Spinal cord (tissue), 10 donors: ENCODE measurements around the gene CST9L. TPM values are rescaled to one million over a fixed set of nuclear protein-coding genes. Genes with fewer than 3 reads are reported as not detected.

Experiments used
- DNase-seq, 6 donors: peaks; one replicate each; pipeline versions ENCODE4 v3.0.0 to v3.0.0-alpha.2; 2013 to 2015; ENCODE audit warnings: low spot score in 6 of 6, low read depth in 4 of 6
- H3K27ac ChIP-seq: one replicate; pipeline ENCODE4 v1.5.1; 2013; ENCODE audit warnings: low read depth, low read length, control low read depth
- H3K27me3 ChIP-seq: one replicate; pipeline ENCODE4 v1.6.1; 2013; ENCODE audit warnings: low read length; ENCODE audit not compliant: control insufficient read depth, insufficient read depth
- H3K36me3 ChIP-seq: one replicate; pipeline ENCODE4 v1.6.1; 2013; ENCODE audit warnings: low read length; ENCODE audit not compliant: control insufficient read depth, insufficient read depth
- H3K4me1 ChIP-seq: one replicate; pipeline ENCODE4 v1.6.1; 2013; ENCODE audit warnings: low read length; ENCODE audit not compliant: control insufficient read depth, insufficient read depth
- H3K4me3 ChIP-seq: one replicate; pipeline ENCODE4 v1.5.1; 2013; ENCODE audit warnings: low read depth, low read length, control low read depth
- H3K9me3 ChIP-seq: one replicate; pipeline ENCODE4 v1.6.1; 2013; ENCODE audit warnings: low read length; ENCODE audit not compliant: control insufficient read depth, insufficient read depth
- WGBS: methylation state at CpG from one replicate; pipeline ENCODE4 v1.1.5; 2013; ENCODE audit warnings: missing lambda C conversion rate; ENCODE audit not compliant: insufficient coverage; 5-methylcytosine and 5-hydroxymethylcytosine counted together
- polyA plus RNA-seq, 2 donors: library from polyadenylated mRNA; unstranded; fragments of 120-200 nt; gene quantifications; one replicate each; pipeline ENCODE4 v1.2.1, GENCODE V29; 2013; ENCODE audit not compliant: insufficient read length in 2 of 2
- total RNA-seq, 2 donors: library from RNA; depleted of rRNA in 1 of 2; stranded (reverse); fragments of 120-200 nt in 1 of 2; fragments of >200 nt in 1 of 2; gene quantifications; one replicate each; pipeline versions ENCODE4 v1.2.3 to v1.2.4, GENCODE V29; 2013 to 2014
- donor health status: healthy.

CST9L gene
- total and polyA plus RNA-seq, 4 donors = not detected

GRCh38 chr20:23517719-23518118, 50.6 kb downstream of the CST9L start:
- no peaks in the 10 kb centered on the region for H3K9me3 ChIP-seq
- peak in 1 of 6 donors; percentile 8 for DNase-seq

GRCh38 chr20:23515250-23515939, 52.9 kb downstream of the CST9L start:
- no peak overlapping the region for H3K27ac ChIP-seq
- no peak for DNase-seq
- no peaks in the 10 kb centered on the region for H3K9me3 ChIP-seq
- no peaks in the 10 kb centered on the region for H3K27me3 ChIP-seq
- WGBS = no CpG with 5 or more reads among the region's 5 CpGs
- H3K4me3 ChIP-seq = no peak overlapping the region
- H3K4me1 ChIP-seq = no peaks in the 10 kb centered on the region
- H3K36me3 ChIP-seq = no peaks in the 10 kb centered on the region

More at GRCh38 chr20:23517719-23518118, 50.6 kb downstream of the CST9L start:
- Histone ChIP-seq H3K36me3 (no peaks in the 10 kb centered on the region), H3K4me1 (no peaks in the 10 kb centered on the region), H3K4me3 (no peak overlapping the region), H3K27ac (no peak overlapping the region), H3K27me3 (no peaks in the 10 kb centered on the region)
- WGBS = 77% methylated on average over 1 of the region's 4 CpGs

- no peaks in the 10 kb centered on the region for H3K36me3 ChIP-seq
- H3K27me3 ChIP-seq = no peaks in the 10 kb centered on the region
- H3K27ac ChIP-seq = no peak overlapping the region
- WGBS = no CpG with 5 or more reads among the region's 1 CpG
- H3K4me3 ChIP-seq = no peak overlapping the region
- no peak for DNase-seq
- H3K4me1 ChIP-seq = no peaks in the 10 kb centered on the region
- H3K9me3 ChIP-seq = no peaks in the 10 kb centered on the region
These were observed 53.4 kb downstream of the CST9L start for GRCh38 chr20:23514848-23515247.

Other genes starting within 250 kb of the CST9L start
- 10 to 100 TPM; 16.0 to 24.1 TPM for gene NXT1, start 217.7 kb downstream of the CST9L start, total RNA-seq
- 10 to 100 TPM; 14.8 to 17.2 TPM for gene NXT1, start 217.7 kb downstream of the CST9L start, polyA plus RNA-seq
- 10 to 100 TPM; 22.6 to 23.7 TPM for gene GZF1, start 206.3 kb downstream of the CST9L start, total RNA-seq
- gene GZF1, start 206.3 kb downstream of the CST9L start, polyA plus RNA-seq = 10 to 100 TPM; 21.1 to 22.7 TPM
- gene NAPB, start 147.0 kb downstream of the CST9L start, total RNA-seq = 100 to 1,000 TPM in 1 of 2 donors, 10 to 100 TPM in 1; 37.0 to 207 TPM
- gene NAPB, start 147.0 kb downstream of the CST9L start, polyA plus RNA-seq = 100 to 1,000 TPM; 114 to 137 TPM
- gene CSTL1, start 128.8 kb downstream of the CST9L start, total RNA-seq = not detected
- not detected for gene CSTL1, start 128.8 kb downstream of the CST9L start, polyA plus RNA-seq
- gene CST11, start 115.6 kb downstream of the CST9L start, total RNA-seq = not detected
- not detected for gene CST11, start 115.6 kb downstream of the CST9L start, polyA plus RNA-seq
- gene CST8, start 77.4 kb downstream of the CST9L start, total RNA-seq = not detected
- not detected for gene CST8, start 77.4 kb downstream of the CST9L start, polyA plus RNA-seq
- not detected for gene CST9, start 37.4 kb upstream of the CST9L start, total RNA-seq
- gene CST9, start 37.4 kb upstream of the CST9L start, polyA plus RNA-seq = not detected
- 100 to 1,000 TPM; 465 to 571 TPM for gene CST3, start 69.5 kb upstream of the CST9L start, total RNA-seq
- gene CST3, start 69.5 kb upstream of the CST9L start, polyA plus RNA-seq = 1,000 to 10,000 TPM; 2,050 to 2,096 TPM
- gene CST4, start 120.6 kb upstream of the CST9L start, total RNA-seq = not detected
- not detected for gene CST4, start 120.6 kb upstream of the CST9L start, polyA plus RNA-seq
- gene CST1, start 182.5 kb upstream of the CST9L start, total RNA-seq = 1 to 10 TPM in 1 of 2 donors, not detected in 1; 2.1 TPM
- gene CST1, start 182.5 kb upstream of the CST9L start, polyA plus RNA-seq = not detected